ELR (cell line): ENCODE measurements around the gene OR6N1.

Source experiments
- DNase-seq: peaks from one replicate; pipeline ENCODE4 v3.0.0-alpha.2; 2015; ENCODE audit warnings: low read depth

OR6N1 gene, protein sequence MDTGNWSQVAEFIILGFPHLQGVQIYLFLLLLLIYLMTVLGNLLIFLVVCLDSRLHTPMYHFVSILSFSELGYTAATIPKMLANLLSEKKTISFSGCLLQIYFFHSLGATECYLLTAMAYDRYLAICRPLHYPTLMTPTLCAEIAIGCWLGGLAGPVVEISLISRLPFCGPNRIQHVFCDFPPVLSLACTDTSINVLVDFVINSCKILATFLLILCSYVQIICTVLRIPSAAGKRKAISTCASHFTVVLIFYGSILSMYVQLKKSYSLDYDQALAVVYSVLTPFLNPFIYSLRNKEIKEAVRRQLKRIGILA

DNA sequence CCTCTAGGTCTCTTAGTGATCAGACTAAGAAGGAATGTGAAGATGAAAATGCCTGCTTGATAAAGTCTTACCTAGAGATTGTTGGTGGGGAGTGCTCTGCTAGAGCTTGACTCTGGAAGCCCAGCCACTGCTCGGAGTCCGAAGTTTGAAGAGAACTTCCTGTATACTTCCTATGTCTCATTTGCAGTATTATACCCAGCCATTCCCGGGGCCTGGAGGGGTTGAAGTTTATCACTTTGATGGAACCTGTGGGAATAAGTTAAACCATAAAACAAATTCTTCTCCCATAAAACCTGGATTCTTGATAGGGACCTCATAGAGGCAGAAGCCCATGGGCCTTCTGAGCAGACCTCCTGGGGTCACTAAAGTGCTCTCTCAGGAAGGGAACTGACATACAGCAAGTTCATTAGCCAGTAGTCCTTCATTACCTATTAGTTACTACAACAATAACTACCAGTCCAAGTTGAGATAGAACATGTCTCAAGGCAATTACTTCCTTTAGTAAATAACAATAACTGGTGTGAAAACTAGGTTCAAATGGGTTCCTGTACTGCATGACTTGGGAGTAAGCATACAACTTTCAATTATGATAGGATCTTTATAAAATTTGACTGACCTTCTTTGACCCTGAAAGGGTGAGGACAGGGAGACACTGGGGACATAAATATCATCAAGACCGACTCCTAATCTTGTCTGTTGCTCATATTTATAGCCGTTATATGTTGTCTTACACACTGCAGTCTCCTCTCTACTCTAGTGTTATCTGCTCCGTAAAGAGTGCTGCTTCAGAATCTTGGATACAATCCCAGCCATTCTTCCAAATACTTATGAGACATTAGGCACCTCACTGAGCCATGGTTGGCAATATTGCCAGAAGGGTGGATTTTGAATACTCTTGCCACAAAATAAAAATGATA lies at the start of gene OR6N1:
Gene OR6N1, minus strand, starts transcription at position 246 of the 917 bp plus-strand sequence. CDS start 5,513 bp downstream, outside the sequence.
- no peak for DNase-seq

DNA sequence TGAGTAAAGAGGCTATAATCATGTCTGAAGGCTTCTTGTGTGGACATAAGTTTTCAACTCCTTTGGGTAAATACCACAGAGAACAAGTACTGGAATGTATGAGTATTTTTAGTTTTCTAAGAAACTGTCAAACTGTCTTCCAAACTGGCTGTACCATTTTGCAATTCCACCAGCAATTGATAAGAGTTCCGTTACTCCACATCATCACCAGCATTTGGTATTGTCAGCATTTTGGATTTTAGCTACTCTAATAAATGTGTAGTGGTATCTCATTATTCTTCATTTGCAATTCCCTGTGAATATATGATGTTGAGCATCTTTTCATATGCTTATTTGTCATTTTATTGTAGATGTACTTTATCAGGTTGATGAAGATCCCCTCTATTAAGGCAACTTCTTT lies 49.7 kb upstream of the OR6N1 start:
- DNase-seq, result no peak

DNA sequence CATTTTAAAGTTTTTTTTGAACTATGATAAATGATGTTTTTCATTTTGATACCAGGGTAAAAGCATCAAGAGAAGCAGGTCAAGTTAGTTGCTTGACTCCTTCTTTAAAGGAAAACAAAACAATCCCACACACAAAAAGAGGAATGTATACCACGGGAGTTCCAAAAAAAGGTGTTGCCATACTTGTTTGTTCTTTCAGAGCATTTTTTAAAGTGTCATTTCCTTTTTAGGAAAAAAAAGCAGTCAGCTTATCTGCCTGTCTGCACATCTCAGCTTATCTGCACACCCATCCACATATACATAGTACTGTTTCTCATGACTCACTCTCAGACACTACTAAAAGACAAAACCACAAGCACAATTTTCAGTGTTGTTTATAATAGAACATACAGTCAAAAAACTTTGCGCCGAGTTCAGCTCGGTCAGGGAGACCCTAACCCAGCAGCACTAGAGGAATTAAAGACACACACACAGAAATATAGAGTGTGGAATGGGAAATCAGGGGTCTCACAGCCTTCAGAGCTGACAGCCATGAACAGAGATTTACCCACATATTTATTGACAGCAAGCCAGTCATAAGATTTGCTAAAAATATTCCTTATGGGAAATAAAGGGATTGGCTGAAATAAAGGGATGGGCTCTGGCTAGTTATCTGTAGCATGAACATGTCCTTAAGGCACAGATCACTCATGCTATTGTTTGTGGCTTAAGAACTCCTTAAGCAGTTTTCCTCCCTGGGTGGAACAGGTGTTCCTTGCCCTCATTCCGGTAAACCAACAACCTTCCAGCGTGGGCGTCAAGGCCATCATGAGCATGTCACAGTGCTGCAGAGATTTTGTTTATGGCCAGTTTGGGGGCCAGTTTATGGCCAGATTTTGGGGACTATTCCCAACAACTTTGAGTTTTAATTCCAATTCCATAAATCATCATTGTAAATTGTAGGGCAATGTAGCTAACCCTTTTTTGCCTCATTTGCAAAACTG lies 47.8 kb upstream of the OR6N1 start:
- no peak for DNase-seq

DNA sequence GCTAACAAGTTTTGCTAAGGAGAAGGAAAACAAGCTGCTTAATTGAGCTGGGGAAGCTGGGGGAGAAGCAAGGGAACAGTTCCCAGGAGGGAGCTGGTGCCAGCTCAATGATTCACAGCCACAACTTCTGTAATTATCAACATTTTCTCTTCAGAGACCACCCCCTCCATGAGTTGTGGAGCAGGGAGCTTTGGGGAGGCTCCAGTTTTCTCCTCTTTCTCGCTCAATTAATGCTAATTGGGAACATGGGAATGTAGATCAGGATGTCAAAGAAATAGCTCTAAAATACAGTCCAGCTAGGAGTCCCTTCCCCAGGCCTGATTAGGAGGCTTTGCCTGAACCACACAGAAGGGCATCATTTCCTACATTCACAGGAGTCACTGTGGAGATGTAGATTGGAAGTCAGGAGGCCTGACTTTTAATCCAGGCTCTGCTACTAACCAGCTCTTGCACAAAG lies 47.0 kb upstream of the OR6N1 start:
- no peak for DNase-seq

DNA sequence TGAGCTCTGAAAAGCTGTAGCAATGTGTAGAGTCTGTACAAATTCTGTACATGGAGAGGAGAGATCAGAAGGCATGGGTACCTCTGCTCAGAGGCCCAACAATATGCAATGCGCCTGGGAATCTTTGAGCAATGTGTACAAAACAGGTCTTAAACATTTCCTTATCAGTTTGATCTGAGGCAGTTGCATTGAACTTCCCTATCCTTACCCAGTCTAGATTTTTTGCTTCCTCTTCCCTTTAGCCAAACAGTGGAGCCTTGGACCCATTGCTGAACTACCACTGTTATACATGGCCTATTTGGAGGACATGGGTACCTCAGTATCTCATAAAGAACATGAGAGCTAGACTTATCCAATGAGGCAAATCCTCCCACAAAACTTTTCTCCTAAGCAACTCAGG lies 46.6 kb upstream of the OR6N1 start:
- DNase-seq, result no peak

DNA sequence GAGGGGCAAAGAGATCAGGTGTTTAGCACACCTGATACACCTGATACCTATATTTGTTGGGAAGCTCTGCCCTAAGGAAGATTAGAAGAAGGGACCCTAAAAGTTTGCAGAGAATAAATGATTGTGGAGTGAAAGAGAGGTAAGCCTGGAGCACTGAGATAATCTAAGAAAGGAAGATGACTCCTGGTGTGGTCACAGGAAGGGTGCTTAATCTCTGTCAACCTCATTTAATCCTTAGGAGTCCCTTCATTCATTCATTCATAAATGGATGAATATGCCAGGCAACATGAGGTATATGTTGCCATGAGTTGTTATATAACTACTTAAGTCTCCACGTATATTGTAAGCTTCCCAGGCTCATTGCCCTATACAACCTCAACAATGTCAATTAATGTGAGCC lies 43.0 kb upstream of the OR6N1 start:
- DNase-seq, result no peak

DNA sequence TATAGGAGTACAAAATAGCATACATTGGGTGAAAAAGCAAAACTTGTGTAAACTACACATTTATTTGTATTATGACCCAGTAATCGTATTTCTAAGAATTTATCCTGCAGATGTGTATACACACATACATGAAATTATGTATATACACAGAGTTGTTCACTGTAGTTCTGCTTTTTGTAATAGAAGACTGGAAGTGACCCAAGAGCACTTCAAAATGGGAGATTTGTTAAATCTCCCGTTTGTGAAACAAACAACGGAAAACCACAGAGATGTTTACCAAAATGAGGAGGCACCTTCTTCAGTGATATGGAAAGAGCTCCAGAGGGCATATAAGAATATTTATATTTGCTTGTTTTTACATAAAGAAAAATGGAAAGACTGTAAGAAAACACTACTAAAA lies 41.2 kb upstream of the OR6N1 start:
- no peak for DNase-seq

DNA sequence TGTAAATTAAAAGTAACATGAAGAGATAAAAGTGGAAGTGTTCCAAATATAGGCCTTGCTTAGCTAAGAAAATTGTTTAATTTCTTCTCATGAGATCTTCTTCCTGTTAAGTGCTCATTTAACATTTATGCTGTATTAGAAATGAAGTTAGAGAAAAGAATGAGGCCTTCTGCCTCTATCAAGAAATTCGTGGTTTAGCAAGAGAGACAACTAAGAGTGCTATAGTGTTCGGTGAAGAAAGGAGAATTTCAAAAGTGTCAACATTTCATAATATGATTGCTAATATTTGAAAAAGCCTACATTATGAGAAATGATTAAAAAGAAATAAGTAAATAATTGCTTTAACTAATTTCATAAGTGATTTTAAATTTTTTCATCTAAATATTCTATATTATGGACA lies 40.3 kb upstream of the OR6N1 start:
- DNase-seq, result no peak

DNA sequence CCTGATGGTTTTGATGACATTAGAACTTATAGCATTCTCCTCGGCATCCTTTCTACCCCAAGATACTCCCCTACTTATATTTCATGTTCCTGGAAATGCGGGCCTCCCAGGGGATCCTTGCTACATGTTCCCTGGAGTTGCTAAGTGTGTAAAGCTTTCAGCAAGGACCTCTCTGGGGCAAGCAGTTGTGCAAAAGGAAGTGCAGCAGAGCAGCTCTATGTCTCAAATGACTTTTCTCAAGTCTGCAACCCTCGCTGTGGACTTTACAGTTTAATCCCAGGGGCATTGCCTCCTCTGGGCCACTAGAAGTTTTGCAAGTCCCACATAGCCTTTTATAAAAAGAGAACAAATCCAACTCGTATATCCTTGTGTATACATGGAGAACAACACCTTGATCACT lies 38.3 kb upstream of the OR6N1 start:
- no peak for DNase-seq

DNA sequence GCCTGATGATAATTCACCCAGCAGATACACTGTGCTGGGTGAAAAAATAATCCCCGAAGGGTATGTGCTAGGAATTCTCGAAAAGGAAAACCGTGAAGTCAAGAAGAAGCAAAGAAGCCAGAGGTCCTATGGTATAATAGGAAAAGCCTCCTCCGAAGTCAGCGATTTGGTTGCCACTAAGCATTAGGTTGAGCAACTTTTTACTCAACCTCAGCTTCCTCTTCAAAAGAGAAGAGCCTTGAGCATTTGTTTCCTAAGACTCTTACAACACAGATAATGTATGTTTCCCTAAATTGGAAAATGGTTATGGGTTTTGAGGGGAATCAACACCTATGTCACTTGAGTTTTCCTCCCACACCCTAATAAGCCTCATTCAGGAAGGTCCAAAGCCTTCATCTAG lies 37.9 kb upstream of the OR6N1 start:
- DNase-seq, result no peak

DNA sequence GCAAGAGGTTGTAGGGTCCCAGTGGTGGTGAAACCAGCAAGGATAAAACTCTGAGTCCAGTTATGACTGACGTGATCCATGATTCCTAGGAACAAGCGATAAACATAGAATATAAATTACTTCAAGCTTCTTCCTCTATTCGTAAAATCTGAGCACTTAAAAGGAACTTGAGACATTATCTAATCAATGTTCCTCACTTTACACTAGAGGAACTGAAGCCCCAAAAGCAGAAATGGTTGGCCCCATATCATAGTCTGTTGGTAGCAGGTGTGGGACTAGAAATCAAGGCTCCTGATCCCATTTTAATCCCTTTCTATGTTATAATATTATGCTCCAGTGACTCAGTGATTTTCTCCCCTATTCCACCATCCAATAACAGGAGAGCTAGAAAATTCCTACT lies 37.3 kb upstream of the OR6N1 start:
- DNase-seq, result no peak

DNA sequence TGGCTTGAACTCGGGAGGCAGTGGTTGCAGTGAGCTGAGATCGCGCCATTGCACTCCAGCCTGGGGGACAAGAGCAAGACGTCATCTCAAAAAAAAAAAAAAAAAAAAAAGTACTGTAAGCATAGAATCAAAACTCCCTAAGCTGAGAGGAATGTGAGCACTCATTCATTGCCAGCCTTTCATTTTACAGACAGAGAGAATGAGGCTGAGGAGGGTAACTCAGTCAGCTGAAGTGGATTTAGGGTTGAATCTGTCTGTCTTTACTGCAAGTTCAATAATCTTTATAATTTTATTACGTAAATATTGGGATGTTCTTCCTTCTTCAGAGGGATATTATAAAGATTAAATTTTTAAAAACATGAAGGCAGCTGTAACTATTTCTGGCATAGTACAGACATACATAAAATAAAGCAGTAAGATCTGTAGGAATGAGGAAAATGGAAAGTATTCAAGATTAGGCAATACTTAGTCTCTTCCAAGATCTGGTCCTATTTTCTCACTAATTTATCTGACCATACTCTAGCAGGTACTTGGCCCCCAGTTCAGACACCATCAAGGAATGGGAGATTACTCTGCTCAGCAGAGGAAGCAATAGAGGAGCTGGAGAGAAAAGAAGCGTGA lies 35.0 kb upstream of the OR6N1 start:
- DNase-seq, result no peak

DNA sequence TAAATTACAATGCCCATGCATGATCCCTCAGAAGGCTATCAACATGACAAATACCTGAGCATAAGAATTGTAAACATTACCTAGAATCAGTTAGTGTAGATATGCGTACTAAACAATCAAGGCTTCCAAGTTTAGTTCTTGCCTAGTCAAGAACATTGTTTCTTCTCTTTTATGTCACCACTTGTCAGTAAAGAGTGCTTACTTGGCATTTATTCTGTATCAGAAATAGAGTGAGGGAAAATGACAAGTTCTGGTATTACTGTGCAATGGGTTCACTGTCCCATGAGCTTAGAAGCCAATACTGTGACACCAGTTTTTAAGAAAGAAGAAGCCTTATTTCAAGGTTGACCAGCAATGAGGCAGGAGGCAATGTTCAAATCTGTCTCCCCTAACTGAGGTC lies 31.7 kb upstream of the OR6N1 start:
- DNase-seq, result no peak

DNA sequence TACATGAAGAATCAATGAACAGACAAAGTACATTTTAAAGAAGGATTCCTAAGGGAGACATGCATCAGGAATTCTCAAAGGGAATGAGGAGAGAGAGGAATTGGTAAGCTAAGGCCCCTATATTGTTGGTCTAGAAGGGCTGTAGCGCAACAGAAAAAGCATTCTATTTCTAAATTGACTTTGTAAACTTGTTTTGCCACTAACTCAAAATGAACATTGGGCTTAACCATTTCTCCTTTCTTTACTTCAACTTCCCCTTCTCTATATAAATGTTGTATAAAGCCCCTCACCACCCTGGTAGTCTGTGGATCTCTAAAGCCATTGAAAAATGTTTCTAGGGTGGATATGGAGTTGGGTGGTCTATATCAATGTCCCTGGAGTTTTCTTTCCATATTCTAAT lies 29.4 kb upstream of the OR6N1 start:
- no peak for DNase-seq

DNA sequence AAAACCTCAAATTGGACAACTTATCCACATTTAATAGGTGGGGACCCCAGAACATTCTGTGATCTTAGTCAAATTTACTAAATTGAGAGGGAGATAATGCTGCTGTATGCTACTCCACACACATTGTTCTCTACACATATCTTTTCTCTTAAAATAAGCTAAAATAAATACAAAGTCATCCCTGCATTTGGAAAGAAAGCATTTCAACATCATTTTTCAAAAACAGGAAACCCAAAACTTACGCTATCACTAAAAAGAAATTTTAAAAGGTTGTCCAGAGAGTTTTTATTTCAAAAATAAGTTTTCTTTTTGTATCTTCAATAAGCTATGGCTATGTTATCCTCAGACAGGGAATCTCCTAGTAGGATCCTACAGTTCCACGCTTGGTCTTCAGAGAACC lies 28.5 kb upstream of the OR6N1 start:
- DNase-seq, result no peak

DNA sequence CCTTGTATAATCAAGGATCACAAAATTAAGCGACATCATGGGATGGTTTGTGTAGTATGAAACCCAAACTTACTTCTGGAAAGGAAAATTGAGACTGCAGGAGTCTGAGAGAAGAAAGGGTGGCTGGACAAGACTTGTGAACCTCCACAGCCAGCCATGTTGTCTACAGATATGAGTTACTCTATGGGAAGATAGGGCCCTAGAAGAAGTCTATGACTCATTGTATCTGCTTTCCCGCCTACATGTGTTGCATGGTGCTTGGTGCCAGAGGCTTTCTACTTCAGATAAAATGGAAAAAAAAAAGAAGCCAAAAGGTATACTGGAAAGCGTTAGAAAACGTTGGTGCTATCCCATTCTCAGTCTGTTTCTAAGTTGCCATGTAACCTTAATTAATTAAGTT lies 27.7 kb upstream of the OR6N1 start:
- no peak for DNase-seq

DNA sequence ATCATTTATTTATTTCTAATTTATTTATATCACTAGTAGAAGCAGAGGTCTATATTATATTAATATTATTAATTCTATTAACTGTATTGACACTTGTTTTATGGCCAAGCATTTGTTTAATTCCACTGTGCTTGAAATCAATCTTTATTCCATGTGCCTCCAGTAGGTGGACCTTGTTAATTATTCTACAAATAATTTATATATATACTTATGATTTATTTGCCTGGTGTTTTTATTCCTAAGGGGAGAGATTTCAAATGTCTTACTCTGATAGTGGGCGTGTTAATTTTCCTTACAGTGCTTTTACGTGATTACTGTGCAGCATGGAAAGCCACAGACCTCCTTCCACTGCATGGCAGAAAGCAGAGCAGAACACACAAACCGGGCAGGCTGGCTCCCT lies 26.5 kb upstream of the OR6N1 start:
- peak; percentile 19 for DNase-seq

DNA sequence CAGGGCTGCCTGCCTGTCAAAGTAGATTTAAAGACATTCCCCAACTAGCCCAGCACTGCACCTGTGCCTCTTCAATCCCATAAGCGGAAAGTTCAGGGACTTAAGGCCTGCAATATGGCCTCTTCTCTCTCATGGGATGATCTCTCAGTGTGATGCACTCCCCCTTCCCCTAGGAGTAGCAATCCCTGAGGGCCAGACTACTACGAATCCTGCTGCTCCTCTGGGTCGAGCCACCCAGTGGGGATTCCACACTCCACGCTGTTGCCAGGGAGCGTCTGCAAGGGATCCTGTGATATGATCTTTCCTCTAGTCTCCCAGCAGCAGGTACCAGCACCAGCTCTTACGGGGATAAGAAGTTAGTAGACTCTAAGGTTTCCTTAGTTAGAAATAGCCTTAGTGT lies 22.3 kb upstream of the OR6N1 start:
- no peak for DNase-seq

DNA sequence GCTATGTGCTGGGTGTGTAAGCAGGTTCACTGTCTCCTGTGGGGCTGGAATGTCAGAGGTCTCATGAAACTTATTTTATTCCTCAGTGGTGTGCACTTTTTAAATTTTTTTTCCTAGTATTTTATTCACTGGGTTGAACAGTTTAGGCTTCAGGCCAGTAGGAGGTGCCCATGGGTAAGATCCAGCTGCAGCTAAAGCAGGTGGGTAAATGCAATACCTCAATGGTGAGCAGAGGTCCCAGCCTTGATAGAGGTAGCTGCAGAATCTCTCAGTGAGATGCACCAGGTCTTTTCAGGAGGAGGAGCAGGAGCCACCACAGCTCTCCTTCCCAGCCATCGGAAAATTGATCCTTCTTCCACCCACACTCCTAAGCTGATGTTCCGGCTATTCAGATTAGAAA lies 21.6 kb upstream of the OR6N1 start:
- DNase-seq, result no peak

DNA sequence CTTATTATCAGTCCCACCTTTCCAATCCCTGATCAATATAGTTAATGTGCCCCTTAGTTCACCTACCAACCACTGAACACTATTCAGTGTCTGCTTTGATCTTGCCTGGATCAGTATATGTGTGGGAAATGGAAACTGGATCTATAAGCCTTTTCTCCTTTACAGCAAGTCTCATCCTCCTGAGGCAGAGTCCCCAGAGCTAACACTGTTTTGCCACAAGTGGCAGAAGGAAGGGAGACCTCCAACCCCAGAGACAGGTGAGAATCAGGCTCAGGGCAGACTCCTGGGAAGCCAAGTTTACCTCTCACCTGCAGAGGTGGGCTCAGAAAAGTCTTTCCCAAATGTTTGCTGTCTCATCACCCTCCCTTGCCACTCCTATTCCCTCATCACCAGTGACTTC lies 9.1 kb upstream of the OR6N1 start, which contains the start of gene OR6N2:
Gene OR6N2, minus strand, starts transcription at position 101 of the 400 bp plus-strand sequence. CDS start 3,569 bp downstream, outside the sequence.
- no peak for DNase-seq

DNA sequence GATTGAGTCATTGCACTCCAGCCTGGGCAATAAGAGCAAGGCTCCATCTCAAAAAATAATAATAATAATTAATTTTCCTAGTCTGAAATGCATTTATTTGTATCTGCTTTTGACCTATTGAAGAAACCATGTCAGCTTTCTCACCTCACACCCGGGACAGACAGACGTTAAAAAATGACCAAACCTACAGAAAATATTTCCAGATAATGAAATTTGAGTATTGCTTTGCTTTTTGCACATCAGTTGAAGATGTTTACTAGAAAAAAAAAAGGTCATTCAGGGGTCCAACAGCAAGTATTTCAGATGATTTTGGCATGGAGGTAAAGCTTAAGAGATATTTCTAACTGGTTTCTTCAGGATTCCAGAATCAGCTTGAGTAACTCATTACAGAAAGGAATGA lies 17.6 kb downstream of the OR6N1 start, which contains the start of gene OR6K6:
Gene OR6K6, plus strand, starts transcription at position 301 of the 400 bp plus-strand sequence. CDS start 168 bp downstream, outside the sequence.
- no peak for DNase-seq
